HG02759 (cell line): Measurements from ENCODE around the gene CCDC93.

Source experiments
- ATAC-seq: cut with Tn5 transposase; IDR thresholded peaks from one replicate; pipeline ENCODE4 v1.9.1; 2021; ENCODE audit warnings: mild to moderate bottlenecking, moderate library complexity; ENCODE audit not compliant: unreplicated experiment

The CCDC93 gene

GRCh38 chr2:118013724-118014491 lies at the start of gene CCDC93:
Gene CCDC93, minus strand, starts transcription at chr2:118014070. Its CDS starts 75 bp downstream, at chr2:118013995.
- ATAC-seq = peak; percentile 90

GRCh38 chr2:118062669-118063068 lies 48.8 kb upstream of the CCDC93 start:
- no peak for ATAC-seq

- ATAC-seq = no peak
Observed at GRCh38 chr2:118062048-118062447, 48.2 kb upstream of the CCDC93 start.

- ATAC-seq = peak; percentile 76
Observed at GRCh38 chr2:118061135-118061955, 47.5 kb upstream of the CCDC93 start.

GRCh38 chr2:118059919-118060478 lies 46.1 kb upstream of the CCDC93 start:
- peak; percentile 16 for ATAC-seq

- no peak for ATAC-seq
Observed at GRCh38 chr2:118058951-118059350, 45.1 kb upstream of the CCDC93 start.

GRCh38 chr2:118056801-118057200 lies 42.9 kb upstream of the CCDC93 start:
- ATAC-seq = no peak

- peak; percentile 83 for ATAC-seq
Observed at GRCh38 chr2:118056165-118056534, 42.3 kb upstream of the CCDC93 start.

GRCh38 chr2:118055512-118056164 lies 41.8 kb upstream of the CCDC93 start:
- ATAC-seq = peak; percentile 85

GRCh38 chr2:118054213-118055008 lies 40.5 kb upstream of the CCDC93 start:
- no peak for ATAC-seq

GRCh38 chr2:118053681-118054080 lies 39.8 kb upstream of the CCDC93 start:
- ATAC-seq = no peak

- no peak for ATAC-seq
Observed at GRCh38 chr2:118052474-118052873, 38.6 kb upstream of the CCDC93 start.

GRCh38 chr2:118051826-118052358 lies 38.0 kb upstream of the CCDC93 start:
- no peak for ATAC-seq

- no peak for ATAC-seq
Observed at GRCh38 chr2:118050974-118051373, 37.1 kb upstream of the CCDC93 start.

GRCh38 chr2:118050386-118050785 lies 36.5 kb upstream of the CCDC93 start:
- no peak for ATAC-seq

- ATAC-seq = peak; percentile 75
Observed at GRCh38 chr2:118049816-118050140, 35.9 kb upstream of the CCDC93 start.

GRCh38 chr2:118049140-118049815 lies 35.4 kb upstream of the CCDC93 start:
- peak; percentile 27 for ATAC-seq

GRCh38 chr2:118048401-118048800 lies 34.5 kb upstream of the CCDC93 start:
- ATAC-seq = no peak

GRCh38 chr2:118047380-118047826 lies 33.5 kb upstream of the CCDC93 start:
- no peak for ATAC-seq
